GM18951 (cell line): Measurements from ENCODE around the gene ENSA.
"Not testable (repeated sequence)": the region's sequence is repeated elsewhere in the genome, so short reads cannot be mapped to it uniquely, and the experiment has no call there.

Experiments used
- POLR2A ChIP-seq: IDR thresholded peaks from 4 replicates; pipeline ENCODE4 v1.6.1; 2011; ENCODE audit warnings: mild to moderate bottlenecking; ENCODE audit not compliant: insufficient read length, insufficient read depth; ENCODE audit errors: extremely low read depth
- in situ Hi-C: fragments of 300-500 bp; cut with MboI; formaldehyde crosslinking; loops from one replicate; pipeline ENCODE4 v1.12.0; 2022; ENCODE audit warnings: low sequenced_read_pairs, mixed read lengths, inconsistent platforms; ENCODE audit not compliant: unreplicated experiment

ENSA gene

GRCh38 chr1:150628766-150629114, 672 bp downstream of the ENSA start:
- in situ Hi-C loops: no loop called here
- TF ChIP-seq POLR2A: no peak

- in situ Hi-C loops: no loop called here
- TF ChIP-seq POLR2A: no peak
Observed at GRCh38 chr1:150627826-150628410, 1.5 kb downstream of the ENSA start.

GRCh38 chr1:150626150-150626549, 3.3 kb downstream of the ENSA start:
- no peak for TF ChIP-seq POLR2A
- in situ Hi-C loops: no loop called here

- in situ Hi-C loops: not testable (repeated sequence)
Observed at GRCh38 chr1:150624546-150624945, 4.9 kb downstream of the ENSA start.

- in situ Hi-C loops: not testable (repeated sequence)
Observed at GRCh38 chr1:150624134-150624533, 5.3 kb downstream of the ENSA start.

GRCh38 chr1:150622303-150622975, 7.0 kb downstream of the ENSA start:
- in situ Hi-C loops: no loop called here
- no peak for TF ChIP-seq POLR2A

GRCh38 chr1:150621497-150622302, 7.7 kb downstream of the ENSA start:
- no peak for TF ChIP-seq POLR2A

GRCh38 chr1:150620919-150621318, 8.5 kb downstream of the ENSA start:
- no peak for TF ChIP-seq POLR2A
- in situ Hi-C loops: no loop called here

More at GRCh38 chr1:150621497-150622302, 7.7 kb downstream of the ENSA start:
- in situ Hi-C loops: no loop called here

GRCh38 chr1:150619576-150620509, 9.6 kb downstream of the ENSA start:
- in situ Hi-C loops: no loop called here
- TF ChIP-seq POLR2A: no peak

GRCh38 chr1:150615346-150616201, 13.8 kb downstream of the ENSA start:
- TF ChIP-seq POLR2A: no peak
- in situ Hi-C loops: no loop called here

GRCh38 chr1:150613061-150613920, 16.1 kb downstream of the ENSA start:
- in situ Hi-C loops: loop anchor here (5.0 kb wide), 1 partner anchor 46 kb away; no protein-coding TSS in a partner anchor
- no peak for TF ChIP-seq POLR2A
